HTERT RPE-1 (cell line): Measurements from ENCODE around the gene HNRNPH1.
"Not testable (repeated sequence)": the region's sequence is repeated elsewhere in the genome, so short reads cannot be mapped to it uniquely, and the experiment has no call there.

Experiments
- in situ Hi-C: fragments of 300-500 bp; cut with MboI; formaldehyde crosslinking; loops from 4 replicates; pipeline ENCODE4 v1.14.3; 2020; ENCODE audit warnings: low sequenced_read_pairs

The HNRNPH1 gene, protein sequence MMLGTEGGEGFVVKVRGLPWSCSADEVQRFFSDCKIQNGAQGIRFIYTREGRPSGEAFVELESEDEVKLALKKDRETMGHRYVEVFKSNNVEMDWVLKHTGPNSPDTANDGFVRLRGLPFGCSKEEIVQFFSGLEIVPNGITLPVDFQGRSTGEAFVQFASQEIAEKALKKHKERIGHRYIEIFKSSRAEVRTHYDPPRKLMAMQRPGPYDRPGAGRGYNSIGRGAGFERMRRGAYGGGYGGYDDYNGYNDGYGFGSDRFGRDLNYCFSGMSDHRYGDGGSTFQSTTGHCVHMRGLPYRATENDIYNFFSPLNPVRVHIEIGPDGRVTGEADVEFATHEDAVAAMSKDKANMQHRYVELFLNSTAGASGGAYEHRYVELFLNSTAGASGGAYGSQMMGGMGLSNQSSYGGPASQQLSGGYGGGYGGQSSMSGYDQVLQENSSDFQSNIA

DNA sequence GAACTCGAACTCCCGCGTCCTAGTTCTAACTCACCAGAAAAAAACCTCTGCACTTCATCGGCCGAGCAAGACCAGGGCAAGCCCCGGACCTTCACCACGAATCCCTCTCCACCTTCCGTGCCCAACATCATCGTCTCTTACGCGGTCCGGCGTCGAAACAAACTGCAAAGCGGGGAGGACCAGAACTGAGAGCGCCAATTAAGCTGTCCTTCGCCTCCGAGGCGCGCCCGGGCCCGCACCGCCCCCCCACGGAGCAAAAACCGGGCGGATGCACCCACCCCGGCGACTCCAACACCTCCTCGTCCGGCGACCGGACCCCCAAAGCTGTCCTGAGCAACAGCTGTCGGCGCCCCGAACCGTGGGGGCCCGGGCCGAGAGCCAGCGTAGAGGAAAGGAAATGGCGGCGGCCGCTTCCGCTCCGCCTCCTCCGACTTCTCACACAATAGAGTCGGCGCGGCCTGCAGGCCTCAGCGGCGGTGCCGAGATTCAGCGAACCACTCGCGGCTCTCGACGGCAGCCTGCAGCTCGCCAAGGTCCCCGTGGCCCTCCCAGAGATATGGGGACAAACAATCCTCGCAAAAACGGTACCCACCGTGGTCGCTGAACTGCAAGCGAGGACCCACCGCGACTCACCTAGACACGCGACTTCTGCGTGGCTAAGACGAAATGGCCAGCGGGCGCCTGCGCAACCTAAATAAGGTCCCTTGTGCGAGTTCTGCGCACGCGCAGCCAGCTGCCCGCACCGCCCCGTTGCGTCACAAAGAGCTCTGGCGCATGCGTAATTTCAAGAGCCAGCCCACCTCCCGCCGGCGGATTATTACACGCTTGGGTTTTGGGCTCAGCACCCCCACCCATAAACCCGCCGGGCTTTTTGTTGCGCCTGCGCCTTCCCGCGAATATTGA, at the start of gene HNRNPH1:
HNRNPH1 (minus strand) TSS at position 669 of the 903 bp plus-strand sequence; CDS start at position 131, 538 bp downstream.
- in situ Hi-C loops: no loop called here

- in situ Hi-C loops: no loop called here
Measured at GRCh38 chr5:179668391-179668790, 44.9 kb upstream of the HNRNPH1 start.

GRCh38 chr5:179661647-179662046, 38.2 kb upstream of the HNRNPH1 start:
- in situ Hi-C loops: not testable (repeated sequence)

DNA sequence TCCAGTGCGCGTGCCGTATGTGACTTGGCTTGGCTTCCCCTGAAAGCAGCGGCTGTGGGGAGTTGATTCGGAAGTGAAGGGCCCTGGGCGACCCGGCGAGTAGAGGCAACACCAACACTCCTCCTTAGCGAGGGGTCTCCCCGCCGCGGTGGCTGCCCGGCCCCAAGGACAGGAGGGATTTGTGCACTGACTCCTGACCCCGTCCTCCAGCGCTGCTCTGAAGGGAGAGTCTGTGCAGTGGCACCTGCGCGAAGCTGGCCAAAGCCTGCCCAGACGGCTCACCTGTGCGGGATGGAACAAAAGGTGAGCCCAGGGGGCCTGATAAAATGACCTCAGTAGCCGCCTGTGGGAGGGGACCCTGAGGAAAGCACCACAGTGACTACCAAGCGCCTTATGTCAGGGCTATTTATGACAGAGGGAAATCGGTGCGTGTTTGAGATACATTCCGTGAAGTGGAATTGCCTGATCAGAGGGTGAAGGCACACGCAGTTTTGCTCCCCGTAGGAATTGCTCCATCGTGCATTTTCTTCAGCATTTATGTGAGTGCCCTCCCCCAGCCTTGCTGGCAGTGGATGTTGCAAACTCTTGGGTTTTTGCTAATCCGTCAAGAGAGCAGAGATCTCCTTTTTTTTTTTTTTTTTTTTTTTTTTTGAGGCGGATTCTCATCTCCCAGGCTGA, 34.8 kb upstream of the HNRNPH1 start:
- in situ Hi-C loops: not testable (repeated sequence)

- in situ Hi-C loops: not testable (repeated sequence)
Measured at GRCh38 chr5:179657302-179658178, 34.1 kb upstream of the HNRNPH1 start.

DNA sequence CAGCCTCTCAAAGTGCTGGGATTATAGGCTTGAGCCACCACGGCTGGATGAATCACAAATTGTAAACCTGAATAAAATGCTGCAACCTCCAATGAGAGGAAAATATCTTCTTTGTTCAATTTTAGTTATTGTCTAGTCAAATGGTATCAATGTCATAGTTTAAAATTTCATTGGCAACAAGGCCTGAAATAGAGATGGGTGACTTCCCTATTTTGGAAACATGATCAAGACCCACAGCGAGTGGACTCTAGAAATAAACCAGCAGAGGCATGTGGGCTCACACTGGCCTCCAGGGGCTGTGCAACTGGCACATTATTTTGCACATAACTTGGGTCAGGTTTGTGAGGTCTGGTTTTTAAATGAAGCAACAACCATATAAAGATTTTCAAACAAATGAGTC, 29.7 kb upstream of the HNRNPH1 start:
- in situ Hi-C loops: not testable (repeated sequence)

GRCh38 chr5:179650245-179650644, 26.8 kb upstream of the HNRNPH1 start:
- in situ Hi-C loops: not testable (repeated sequence)

GRCh38 chr5:179649166-179649703, 25.8 kb upstream of the HNRNPH1 start:
- in situ Hi-C loops: not testable (repeated sequence)

DNA sequence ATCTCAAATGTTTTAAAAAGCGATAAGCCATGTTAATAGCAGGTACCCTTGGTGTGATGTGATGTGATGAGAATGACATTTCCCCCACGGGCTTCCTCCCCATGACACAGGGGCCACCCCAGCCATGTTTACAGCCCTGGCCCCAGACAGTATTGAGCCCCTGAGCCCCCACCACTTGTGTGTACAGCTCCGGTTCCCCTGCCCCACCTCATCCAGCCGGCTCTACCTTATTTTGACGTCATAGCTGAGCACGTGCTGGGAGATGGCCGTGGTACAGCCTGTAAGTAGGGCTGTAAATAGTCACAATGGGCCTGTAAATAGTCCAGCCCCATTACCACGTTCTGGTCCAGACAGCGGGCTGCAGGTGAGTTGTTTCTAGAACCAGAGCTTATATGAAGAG, 24.9 kb upstream of the HNRNPH1 start:
- in situ Hi-C loops: no loop called here

DNA sequence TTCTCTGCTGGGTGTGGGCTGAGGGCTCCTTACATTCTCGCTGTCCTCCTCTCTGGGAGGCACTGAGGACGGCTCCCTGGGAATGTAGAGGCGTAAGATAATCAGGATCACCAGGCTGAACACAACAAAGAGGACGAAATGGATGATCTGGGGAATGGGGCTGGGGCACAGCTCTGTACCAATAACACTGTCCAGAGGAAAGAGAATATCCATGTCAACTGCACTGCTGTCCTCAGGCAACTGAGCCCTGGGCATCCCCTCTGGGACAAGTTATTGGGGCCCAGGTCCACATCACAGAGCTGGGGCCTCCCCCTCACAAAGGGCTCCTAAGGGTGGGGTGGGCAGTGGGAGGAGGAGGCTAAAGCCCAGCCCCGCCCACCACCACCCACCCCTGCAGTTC, 21.3 kb upstream of the HNRNPH1 start:
- in situ Hi-C loops: not testable (repeated sequence)

- in situ Hi-C loops: not testable (repeated sequence)
Measured at GRCh38 chr5:179643141-179643920, 19.9 kb upstream of the HNRNPH1 start.

DNA sequence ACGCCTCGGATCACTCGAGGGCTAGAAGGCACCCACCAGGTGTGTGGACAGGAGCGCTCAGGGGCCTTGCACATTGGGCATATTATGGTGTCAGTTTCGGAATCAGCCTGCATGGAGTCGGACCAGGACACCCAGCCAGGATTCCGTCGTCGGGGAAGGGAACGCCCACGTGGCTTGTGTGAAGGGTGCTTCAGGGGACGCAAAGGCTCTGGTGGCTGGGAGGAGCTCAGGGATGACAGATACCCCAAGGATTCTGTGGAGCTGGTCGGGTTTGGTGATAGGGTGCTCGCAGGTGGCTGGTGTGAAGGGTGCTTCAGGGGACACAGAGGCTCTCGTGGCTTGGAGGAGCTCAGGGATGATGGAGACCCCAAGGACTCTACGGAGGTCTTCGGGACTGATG, 19.2 kb upstream of the HNRNPH1 start:
- in situ Hi-C loops: not testable (repeated sequence)

DNA sequence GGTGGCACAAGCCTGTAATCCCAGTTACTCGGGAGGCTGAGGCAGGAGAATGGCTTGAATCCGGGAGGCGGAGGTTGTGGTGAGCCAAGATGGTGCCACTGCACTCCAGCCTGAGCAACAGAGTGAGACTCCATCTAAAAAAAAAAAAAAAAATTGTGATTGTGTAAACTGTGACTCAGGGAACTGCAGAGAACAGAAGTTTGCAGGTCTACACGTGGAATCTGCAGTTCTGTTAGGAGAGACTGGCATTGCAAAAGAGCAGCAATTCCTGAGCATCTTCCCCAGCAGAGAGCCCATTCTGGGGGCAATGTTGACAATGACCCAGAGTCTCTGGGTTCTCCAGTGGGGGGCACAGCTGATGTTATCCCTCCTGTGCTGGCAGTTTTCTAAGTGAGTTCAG, 18.3 kb upstream of the HNRNPH1 start:
- in situ Hi-C loops: not testable (repeated sequence)

GRCh38 chr5:179639296-179639695, 15.8 kb upstream of the HNRNPH1 start:
- in situ Hi-C loops: not testable (repeated sequence)

- in situ Hi-C loops: not testable (repeated sequence)
Measured at GRCh38 chr5:179634370-179635172, 11.1 kb upstream of the HNRNPH1 start.

DNA sequence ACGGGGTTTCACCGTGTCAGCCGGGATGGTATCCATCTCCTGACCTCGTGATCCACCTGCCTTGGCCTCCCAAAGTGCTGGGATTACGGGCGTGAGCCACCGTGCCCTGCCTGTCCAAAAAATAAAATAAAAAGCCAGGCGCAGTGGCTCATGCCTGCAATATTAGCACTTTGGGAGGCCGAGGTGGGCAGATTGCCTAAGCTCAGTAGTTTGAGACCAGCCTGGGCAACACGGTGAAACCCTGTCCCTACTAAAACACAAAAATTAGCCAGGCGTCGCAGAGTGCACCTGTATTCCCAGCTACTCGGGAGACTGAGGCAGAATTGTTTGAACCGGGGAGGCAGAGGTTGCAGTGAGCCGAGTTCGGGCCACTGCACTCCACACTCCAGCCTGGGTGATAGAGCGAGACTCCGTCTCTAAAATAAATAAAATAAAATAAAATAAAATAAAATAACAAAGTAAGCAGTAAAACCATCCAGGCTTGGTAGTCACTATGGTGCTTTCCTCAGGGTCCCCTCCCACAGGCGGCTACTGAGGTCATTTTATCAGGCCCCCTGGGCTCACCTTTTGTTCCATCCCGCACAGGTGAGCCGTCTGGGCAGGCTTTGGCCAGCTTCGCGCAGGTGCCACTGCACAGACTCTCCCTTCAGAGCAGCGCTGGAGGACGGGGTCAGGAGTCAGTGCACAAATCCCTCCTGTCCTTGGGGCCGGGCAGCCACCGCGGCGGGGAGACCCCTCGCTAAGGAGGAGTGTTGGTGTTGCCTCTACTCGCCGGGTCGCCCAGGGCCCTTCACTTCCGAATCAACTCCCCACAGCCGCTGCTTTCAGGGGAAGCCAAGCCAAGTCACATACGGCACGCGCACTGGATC, 10.3 kb upstream of the HNRNPH1 start:
- in situ Hi-C loops: not testable (repeated sequence)

- in situ Hi-C loops: no loop called here
Measured at GRCh38 chr5:179624841-179625271, 1.4 kb upstream of the HNRNPH1 start.
